ENCODE results near the gene IL1B.

- no peak for TF ChIP-seq CTCF (IDR thresholded peaks at IDR 0.05)
- no peak for TF ChIP-seq POLR2A (IDR thresholded peaks at IDR 0.05)
Measured at GRCh38 chr2:112821142-112821541, 15.4 kb downstream of the IL1B start.

Measured in uterus (tissue), 2 donors.